IMR-90 (cell line): Measurements from ENCODE around the gene ATP1B3. TPM values are rescaled to one million over a fixed set of nuclear protein-coding genes. Genes with fewer than 3 reads are reported as not detected.

Experiments
- ATAC-seq: fragments of 200-7000 bp; cut with Tn5 transposase; 2 replicates; pipeline ENCODE4 v1.9.1; 2020; ENCODE audit warnings: low read depth, mild to moderate bottlenecking, moderate library complexity
- BruUV-seq: library from RNA; stranded (reverse); fragments of 400-500 nt; replicated peaks from 2 replicates; lab custom pipeline; 2021; lab: Mats Ljungman, UMichigan
- CTCF ChIA-PET: fragments of 300-600 bp; formaldehyde crosslinking; extraction: SDS; loops from one replicate; lab custom pipeline; 2021; ENCODE audit warnings: antibody characterized with exemption; lab: Yijun Ruan, JAX
- POLR2A ChIA-PET: fragments of 300-600 bp; sonication (Branson Sonifier 250); formaldehyde crosslinking; loops from one replicate; lab custom pipeline; 2022; ENCODE audit warnings: antibody characterized with exemption; ENCODE audit not compliant: unreplicated experiment; lab: Charles Lee
- DNase-seq: peaks from one replicate; pipeline ENCODE4 v3.0.0; 2013
- H2AFZ ChIP-seq: replicated peaks from 2 replicates; pipeline ENCODE3; 2013; ENCODE audit warnings: low read length, mild to moderate bottlenecking; ENCODE audit not compliant: poor library complexity
- H2AK5ac ChIP-seq: 2 replicates; pipeline ENCODE4 v1.6.1; 2013; ENCODE audit warnings: low read depth, low read length, inconsistent platforms
- H2AK9ac ChIP-seq: replicated peaks from 2 replicates; pipeline ENCODE3; 2013; ENCODE audit warnings: mild to moderate bottlenecking, low read depth, low read length, moderate library complexity; ENCODE audit not compliant: poor library complexity
- H2BK120ac ChIP-seq: 2 replicates; pipeline ENCODE4 v1.6.1; 2013; ENCODE audit warnings: low read depth, low read length, inconsistent platforms
- H2BK15ac ChIP-seq: 3 replicates; pipeline ENCODE4 v1.6.1; 2013; ENCODE audit warnings: low read depth, low read length, inconsistent platforms
- H2BK20ac ChIP-seq: 2 replicates; pipeline ENCODE4 v1.6.1; 2013; ENCODE audit warnings: low read depth, mild to moderate bottlenecking, inconsistent platforms, low read length, moderate library complexity
- H2BK5ac ChIP-seq: 2 replicates; pipeline ENCODE4 v1.6.1; 2013; ENCODE audit warnings: mild to moderate bottlenecking, low read depth, low read length, inconsistent platforms; ENCODE audit not compliant: poor library complexity, severe bottlenecking
- H3K14ac ChIP-seq: replicated peaks from 2 replicates; pipeline ENCODE4 v1.6.1; 2013; ENCODE audit warnings: low read depth, low read length, inconsistent platforms
- H3K18ac ChIP-seq: 2 replicates; pipeline ENCODE4 v1.6.1; 2013; ENCODE audit warnings: low read depth, low read length, control low read depth
- H3K23ac ChIP-seq: 2 replicates; pipeline ENCODE4 v1.6.1; 2013; ENCODE audit warnings: low read depth, low read length, inconsistent platforms
- H3K27ac ChIP-seq: 2 replicates; pipeline ENCODE4 v1.5.1; 2013; ENCODE audit warnings: mild to moderate bottlenecking, control low read depth, low read length; ENCODE audit not compliant: insufficient read depth
- H3K27me3 ChIP-seq: 2 replicates; pipeline ENCODE4 v1.6.1; 2013; ENCODE audit warnings: low read length; ENCODE audit not compliant: control insufficient read depth, insufficient read depth
- H3K36me3 ChIP-seq: 2 replicates; pipeline ENCODE4 v1.6.1; 2013; ENCODE audit warnings: low read length, mixed read lengths; ENCODE audit not compliant: control insufficient read depth, insufficient read depth
- H3K4ac ChIP-seq: 2 replicates; pipeline ENCODE4 v1.6.1; 2013; ENCODE audit warnings: low read depth, low read length, inconsistent platforms
- H3K4me1 ChIP-seq: 2 replicates; pipeline ENCODE4 v1.6.1; 2013; ENCODE audit warnings: low read length, mixed read lengths; ENCODE audit not compliant: control insufficient read depth, insufficient read depth
- H3K4me2 ChIP-seq: 2 replicates; pipeline ENCODE4 v1.6.1; 2013; ENCODE audit warnings: low read depth, mild to moderate bottlenecking, control low read depth, low read length, moderate library complexity
- H3K4me3 ChIP-seq: 2 replicates; pipeline ENCODE4 v1.5.1; 2013; ENCODE audit warnings: low read depth, mild to moderate bottlenecking, control low read depth, low read length, moderate library complexity; ENCODE audit not compliant: insufficient read depth
- H3K56ac ChIP-seq: 2 replicates; pipeline ENCODE4 v1.6.1; 2013; ENCODE audit warnings: low read length, inconsistent platforms; ENCODE audit not compliant: insufficient read depth; ENCODE audit errors: extremely low read depth
- H3K79me1 ChIP-seq, 2 experiments: 2 replicates each; pipeline ENCODE4 v1.6.1; 2013; ENCODE audit warnings: low read length in 2 of 2, inconsistent platforms in 1 of 2, low read depth in 1 of 2
- H3K9ac ChIP-seq: 2 replicates; pipeline ENCODE4 v1.6.1; 2013; ENCODE audit warnings: low read depth, low read length, control low read depth
- H3K9me1 ChIP-seq: 2 replicates; pipeline ENCODE4 v1.6.1; 2013; ENCODE audit warnings: low read length, inconsistent platforms; ENCODE audit not compliant: insufficient read depth
- H3K9me3 ChIP-seq: 2 replicates; pipeline ENCODE4 v1.6.1; 2013; ENCODE audit warnings: low read length; ENCODE audit not compliant: control insufficient read depth, insufficient read depth
- H4K20me1 ChIP-seq: 2 replicates; pipeline ENCODE4 v1.6.1; 2013; ENCODE audit warnings: low read length, inconsistent platforms; ENCODE audit not compliant: insufficient read depth
- H4K5ac ChIP-seq: 2 replicates; pipeline ENCODE4 v1.6.1; 2013; ENCODE audit warnings: mild to moderate bottlenecking, low read depth, low read length, control low read depth
- H4K8ac ChIP-seq, 2 experiments: 2 replicates each; pipeline ENCODE4 v1.6.1; 2013; ENCODE audit warnings: low read depth in 2 of 2, low read length in 2 of 2, control low read depth in 1 of 2, inconsistent platforms in 1 of 2
- H4K91ac ChIP-seq: 2 replicates; pipeline ENCODE4 v1.6.1; 2013; ENCODE audit warnings: low read depth, low read length, inconsistent platforms; ENCODE audit not compliant: insufficient read depth
- BHLHE40 ChIP-seq: fragments of 150-350 bp; IDR thresholded peaks from 2 replicates; pipeline ENCODE4 v1.6.1; 2016; ENCODE audit warnings: mild to moderate bottlenecking, low read depth, low read length
- CEBPB ChIP-seq: IDR thresholded peaks from 2 replicates; pipeline ENCODE4 v1.6.1; 2012; ENCODE audit warnings: low read depth, low read length, improper control_type of control experiment
- CHD1 ChIP-seq: IDR thresholded peaks from 2 replicates; pipeline ENCODE4 v1.6.1; 2012; ENCODE audit warnings: low read depth, low read length, improper control_type of control experiment
- ELK1 ChIP-seq: fragments of 150-350 bp; IDR thresholded peaks from 2 replicates; pipeline ENCODE4 v1.6.1; 2016; ENCODE audit warnings: low read depth, mild to moderate bottlenecking, low read length, moderate library complexity, borderline replicate concordance
- FOS ChIP-seq: fragments of 150-350 bp; IDR thresholded peaks from 2 replicates; pipeline ENCODE4 v1.6.1; 2016; ENCODE audit warnings: low read depth, low read length
- MAZ ChIP-seq: IDR thresholded peaks from 2 replicates; pipeline ENCODE4 v1.6.1; 2012; ENCODE audit warnings: low read depth, mild to moderate bottlenecking, low read length, improper control_type of control experiment, moderate library complexity, borderline replicate concordance
- MXI1 ChIP-seq: IDR thresholded peaks from 2 replicates; pipeline ENCODE4 v1.6.1; 2012; ENCODE audit warnings: low read depth, mild to moderate bottlenecking, low read length, moderate library complexity, borderline replicate concordance
- NFE2L2 ChIP-seq: fragments of 150-350 bp; IDR thresholded peaks from 2 replicates; pipeline ENCODE4 v1.6.1; 2016; ENCODE audit warnings: low read depth, mild to moderate bottlenecking, low read length
- POLR2A ChIP-seq: IDR thresholded peaks from 2 replicates; pipeline ENCODE4 v1.6.1; 2012; ENCODE audit warnings: mild to moderate bottlenecking, low read depth, low read length
- RAD21 ChIP-seq: IDR thresholded peaks from 2 replicates; pipeline ENCODE4 v1.6.1; 2012; ENCODE audit warnings: low read length, improper control_type of control experiment
- RFX5 ChIP-seq: IDR thresholded peaks from 2 replicates; pipeline ENCODE4 v1.8.0; 2012; ENCODE audit warnings: low read depth, mild to moderate bottlenecking, low read length, moderate library complexity
- SMC3 ChIP-seq: fragments of 150-350 bp; IDR thresholded peaks from 2 replicates; pipeline ENCODE4 v1.6.1; 2016; ENCODE audit warnings: low read depth, mild to moderate bottlenecking, antibody characterized with exemption, low read length, moderate library complexity
- USF2 ChIP-seq: fragments of 150-350 bp; IDR thresholded peaks from 2 replicates; pipeline ENCODE4 v1.6.1; 2017; ENCODE audit warnings: mild to moderate bottlenecking, antibody characterized with exemption, low read length, low read depth
- WGBS, 2 experiments: methylation state at CpG; one replicate each; pipeline versions ENCODE4 v1.1.5 to v1.1.7; 2013; ENCODE audit warnings: missing lambda C conversion rate in 2 of 2; ENCODE audit not compliant: insufficient read length in 1 of 2; ENCODE audit errors: extremely low coverage in 2 of 2; 5-methylcytosine and 5-hydroxymethylcytosine counted together
- dilution Hi-C: fragments of 300-500 bp; cut with HindIII; formaldehyde crosslinking; loops from one replicate; pipeline ENCODE4 v1.14.3; 2018; ENCODE audit warnings: low sequenced_read_pairs; ENCODE audit not compliant: unreplicated experiment
- in situ Hi-C: fragments of 300-500 bp; cut with MboI; formaldehyde crosslinking; loops from 3 replicates; pipeline ENCODE4 v1.14.3; 2019; ENCODE audit warnings: low sequenced_read_pairs, inconsistent platforms, mixed read lengths
- intact Hi-C: fragments of 100-400 bp; cut with micrococcal nuclease; formaldehyde crosslinking; loops from 2 replicates; pipeline ENCODE4 v1.10.0; 2022
- polyA plus RNA-seq, 3 experiments: library from polyadenylated mRNA; depleted of rRNA; stranded (reverse); fragments of >200 nt; gene quantifications; 2 replicates each; pipeline ENCODE4 v1.2.3, GENCODE V29; 2012; ENCODE audit warnings: low replicate concordance in 1 of 3
- total RNA-seq: library from RNA; depleted of rRNA; stranded (reverse); fragments of >200 nt; gene quantifications from 2 replicates; pipeline ENCODE4 v1.2.3, GENCODE V29; 2012
- TF ChIP-seq, protein P1 (sequence below): conservative IDR thresholded peaks from 2 replicates; pipeline ENCODE4 v1.5.1; 2012; ENCODE audit warnings: mild to moderate bottlenecking, low read depth, low read length, improper control_type of control experiment

ATP1B3 gene
- total and polyA plus RNA-seq, 2 of the 4 experiments (the other 2 are of a cell fraction): 64.3 to 126 TPM

DNA sequence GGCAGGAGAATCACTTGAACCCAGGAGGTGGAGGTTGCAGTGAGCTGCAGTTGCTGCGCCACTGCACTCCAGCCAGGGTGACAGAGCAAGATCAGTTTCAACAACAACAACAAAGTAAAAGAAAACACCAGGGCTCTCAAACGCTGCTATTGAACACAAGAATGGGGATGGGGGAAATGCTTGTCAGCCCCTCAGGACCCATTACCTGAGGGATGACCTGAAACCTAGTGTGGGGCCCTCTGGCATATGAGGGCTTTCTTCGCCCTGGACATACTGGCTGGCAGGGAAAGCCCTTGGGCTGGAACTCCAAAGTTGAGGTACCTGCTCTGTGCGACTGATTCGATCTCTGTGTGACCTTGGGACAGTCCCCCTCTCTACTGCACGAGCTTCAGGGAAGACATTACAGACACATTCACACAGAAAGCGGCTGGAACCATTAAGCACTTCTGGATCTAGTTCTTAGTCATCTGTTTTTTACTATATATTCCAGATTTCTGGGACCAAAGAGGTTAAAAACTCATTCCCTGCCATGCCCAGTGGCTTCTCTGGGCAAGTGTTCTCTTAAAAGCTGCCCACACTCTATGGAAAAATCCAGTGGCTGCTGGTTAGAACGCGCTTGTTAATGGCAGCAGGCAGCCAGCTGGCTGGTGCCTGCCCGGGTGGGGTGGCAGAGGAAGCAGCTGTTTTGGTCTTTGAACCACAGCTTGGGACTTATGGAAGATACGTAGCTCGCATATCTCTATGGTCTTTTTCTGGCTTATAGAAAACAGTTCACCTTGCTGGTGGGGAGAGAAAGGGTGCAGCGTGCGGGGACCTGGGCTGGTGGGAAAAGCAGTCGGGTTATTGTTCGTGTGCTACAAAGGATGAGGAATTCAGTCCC is 57.2 kb downstream of the ATP1B3 start:
- Histone ChIP-seq H3K4ac (no peak overlapping the region), H2AK5ac (no peak overlapping the region), H3K9ac (no peak overlapping the region), H3K4me3 (no peak overlapping the region), H3K23ac (no peak overlapping the region), H2BK15ac (no peak overlapping the region), H2AFZ (no peak overlapping the region), H3K4me1 (no peaks in the 10 kb centered on the region), H3K9me1 (peaks cover 4% of the 10 kb centered on the region; the same call in 1 of the 2 replicates), H3K27me3 (no peaks in the 10 kb centered on the region), H3K14ac (no peak overlapping the region), H3K36me3 (no peaks in the 10 kb centered on the region), H3K79me1 (no peaks in the 10 kb centered on the region), H3K9me3 (no peaks in the 10 kb centered on the region), H4K20me1 (no peaks in the 10 kb centered on the region), H3K18ac (no peak overlapping the region), H2BK20ac (no peak overlapping the region), H4K5ac (no peak overlapping the region), H4K91ac (no peak overlapping the region), H2BK120ac (no peak overlapping the region), H2AK9ac (no peak overlapping the region), H2BK5ac (no peak overlapping the region), H3K4me2 (no peak overlapping the region), H3K27ac (no peak overlapping the region), H3K56ac (no peak overlapping the region), H4K8ac (no peak overlapping the region)
- intact Hi-C loops: no loop called here
- DNase-seq: no peak
- ChIA-PET POLR2A (interaction anchor here (0.6 kb wide), 1 partner anchor 107 kb away, joined by 5 read pairs; no protein-coding TSS in a partner anchor), CTCF (interaction anchor here (0.7 kb wide), 1 partner anchor 13 kb away, joined by 3 read pairs; no protein-coding TSS in a partner anchor)
- in situ Hi-C loops: no loop called here
- WGBS, 2 experiments: 98% methylated on average over 6 of the region's 16 CpGs; no CpG with 5 or more reads in 1 of the 2 experiments
- ATAC-seq: no peak
- no TSS peak for BruUV-seq
- dilution Hi-C loops: no loop called here
- TF ChIP-seq MXI1 (no peak), RFX5 (no peak), FOS (no peak), POLR2A (no peak), SMC3 (no peak), ELK1 (no peak), CHD1 (no peak), MAZ (no peak), BHLHE40 (no peak), NFE2L2 (no peak), USF2 (no peak), RAD21 (no peak), CEBPB (no peak)
- TF ChIP-seq, protein P1, sequence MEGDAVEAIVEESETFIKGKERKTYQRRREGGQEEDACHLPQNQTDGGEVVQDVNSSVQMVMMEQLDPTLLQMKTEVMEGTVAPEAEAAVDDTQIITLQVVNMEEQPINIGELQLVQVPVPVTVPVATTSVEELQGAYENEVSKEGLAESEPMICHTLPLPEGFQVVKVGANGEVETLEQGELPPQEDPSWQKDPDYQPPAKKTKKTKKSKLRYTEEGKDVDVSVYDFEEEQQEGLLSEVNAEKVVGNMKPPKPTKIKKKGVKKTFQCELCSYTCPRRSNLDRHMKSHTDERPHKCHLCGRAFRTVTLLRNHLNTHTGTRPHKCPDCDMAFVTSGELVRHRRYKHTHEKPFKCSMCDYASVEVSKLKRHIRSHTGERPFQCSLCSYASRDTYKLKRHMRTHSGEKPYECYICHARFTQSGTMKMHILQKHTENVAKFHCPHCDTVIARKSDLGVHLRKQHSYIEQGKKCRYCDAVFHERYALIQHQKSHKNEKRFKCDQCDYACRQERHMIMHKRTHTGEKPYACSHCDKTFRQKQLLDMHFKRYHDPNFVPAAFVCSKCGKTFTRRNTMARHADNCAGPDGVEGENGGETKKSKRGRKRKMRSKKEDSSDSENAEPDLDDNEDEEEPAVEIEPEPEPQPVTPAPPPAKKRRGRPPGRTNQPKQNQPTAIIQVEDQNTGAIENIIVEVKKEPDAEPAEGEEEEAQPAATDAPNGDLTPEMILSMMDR: no peak
